ENCODE measurements around the gene ANKHD1. TPM values are rescaled to one million over a fixed set of nuclear protein-coding genes. Genes with fewer than 3 reads are reported as not detected.

The ANKHD1 gene
- total and polyA plus RNA-seq, 7 donors, result 31.2 to 86.1 (median 57.1) TPM

DNA sequence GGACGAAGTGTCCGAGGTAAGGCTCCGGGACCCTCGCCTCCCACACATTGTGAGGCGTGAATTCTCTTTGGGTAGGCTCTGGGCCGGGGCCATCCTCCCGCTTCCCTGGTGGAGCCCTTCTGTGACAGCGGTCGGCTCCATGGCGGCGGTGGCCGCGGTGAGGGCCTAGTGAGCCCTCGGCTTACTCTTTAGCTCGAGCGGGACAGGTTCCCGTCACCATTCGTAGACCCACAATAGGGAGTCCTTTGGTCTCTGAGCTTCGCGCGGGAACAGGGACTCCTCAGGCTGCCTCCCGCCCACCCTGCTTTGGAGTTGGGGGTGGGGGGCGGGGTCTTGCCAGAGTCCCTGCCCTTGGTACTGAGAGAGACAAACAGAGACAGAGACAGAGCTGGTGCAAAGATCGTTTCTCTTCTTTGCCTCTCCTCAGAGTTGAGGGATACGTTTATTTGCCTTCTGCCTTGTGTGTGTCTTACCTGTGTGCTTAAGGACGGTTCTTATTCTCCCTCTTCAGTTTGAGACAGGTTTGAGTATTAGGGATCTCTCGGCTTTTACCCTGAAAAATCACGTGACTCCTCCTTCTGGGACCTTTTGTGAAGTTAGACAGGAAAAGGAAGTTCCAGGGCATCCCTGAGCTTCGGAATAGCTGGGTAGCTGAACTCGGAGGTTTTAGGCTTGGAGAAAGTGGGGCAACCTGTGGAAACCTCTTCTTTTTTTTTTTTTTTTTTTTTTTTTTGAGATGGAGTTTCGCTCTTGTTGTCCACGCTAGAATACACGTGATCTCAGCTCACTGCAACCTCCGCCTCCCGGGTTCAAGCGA is 833 bp downstream of the ANKHD1 start:
- Histone ChIP-seq H3K27ac (peak overlapping the region; percentile 98), H3K4me1 (peaks cover 31% of the 10 kb centered on the region), H3K36me3 (ENCODE audit: insufficient read depth in 1 of 2, low read depth in 1 of 2) (peaks cover 0 to 4% of the 10 kb centered on the region in 2 donors), H3K9me3 (no peaks in the 10 kb centered on the region), H3K4me3 (peak overlapping the region; percentile 98), H3K27me3 (ENCODE audit: insufficient read depth in 3 of 3, low read length in 2 of 3) (no peaks in the 10 kb centered on the region)
- WGBS, 3 donors, result 4 to 5% (median 4%) methylated on average over 36 of the region's 36 CpGs
- ATAC-seq, result peak in 1 of 4 donors; percentile 4
- TF ChIP-seq CTCF (IDR thresholded peaks at IDR 0.05), result no peak
- peak in 1 of 2 donors; percentile 67 for DNase-seq
- intact Hi-C loops (cut with DNase I), result loop anchor here (5.0 to 10.0 kb wide), 3 partner anchors 232 to 290 kb away; partner anchors contain the start of genes CD14 (in 1 of the 2), HARS1 (in 1 of the 2), HARS2 (in 1 of the 2) and IK (in 1 of the 2)

DNA sequence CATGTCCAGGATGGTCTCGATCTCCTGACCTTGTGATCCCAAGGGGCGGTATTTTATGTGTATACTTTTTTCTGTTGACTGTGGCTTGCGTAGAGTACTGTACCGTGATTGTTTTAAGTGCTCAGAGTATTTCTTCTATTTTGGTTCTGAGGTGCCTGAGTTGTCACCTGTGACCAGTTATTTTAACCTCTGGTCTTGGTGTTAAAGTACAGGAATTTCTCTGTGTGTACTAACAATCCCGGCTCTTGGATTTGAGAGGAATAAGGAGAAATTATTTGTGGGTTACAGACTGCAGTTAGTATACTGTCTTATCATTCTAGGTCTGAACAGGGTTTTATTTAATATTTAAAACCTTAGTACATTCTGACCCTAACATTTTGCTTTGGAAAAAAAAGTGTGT is 2.0 kb downstream of the ANKHD1 start:
- no peak for DNase-seq
- 64 to 70% (median 65%) methylated on average over 5 of the region's 5 CpGs for WGBS, 3 donors
- Histone ChIP-seq H3K36me3 (ENCODE audit: insufficient read depth in 1 of 2, low read depth in 1 of 2) (peaks cover 0 to 4% of the 10 kb centered on the region in 2 donors), H3K9me3 (no peaks in the 10 kb centered on the region), H3K27me3 (ENCODE audit: insufficient read depth in 3 of 3, low read length in 2 of 3) (no peaks in the 10 kb centered on the region), H3K27ac (peak overlapping the region; percentile 98), H3K4me3 (peak overlapping the region; percentile 98), H3K4me1 (peaks cover 32% of the 10 kb centered on the region)
- no peak for ATAC-seq
- intact Hi-C loops (cut with DNase I), result loop anchor here (5.0 to 10.0 kb wide), 3 partner anchors 231 to 289 kb away; partner anchors contain the start of genes CD14 (in 1 of the 2), HARS1 (in 1 of the 2), HARS2 (in 1 of the 2) and IK (in 1 of the 2)
- no peak for TF ChIP-seq CTCF (IDR thresholded peaks at IDR 0.05)

- Histone ChIP-seq H3K9me3 (no peaks in the 10 kb centered on the region), H3K27me3 (ENCODE audit: insufficient read depth in 3 of 3, low read length in 2 of 3) (no peaks in the 10 kb centered on the region), H3K36me3 (ENCODE audit: insufficient read depth in 1 of 2, low read depth in 1 of 2) (peaks cover 0 to 4% of the 10 kb centered on the region in 2 donors), H3K4me3 (no peak overlapping the region), H3K27ac (peak overlapping the region; percentile 46), H3K4me1 (peaks cover 26% of the 10 kb centered on the region)
- ATAC-seq (peak; percentile 18 to 68 (median 50)), DNase-seq (no peak)
- intact Hi-C loops (cut with DNase I), result loop anchor here (10.0 kb wide), 2 partner anchors 226 to 236 kb away; partner anchors contain the start of genes CD14 (in 1 of the 2), IK (in 1 of the 2), NDUFA2 (in 1 of the 2) and TMCO6 (in 1 of the 2)
- 31 to 43% (median 35%) methylated on average over 4 of the region's 4 CpGs for WGBS, 3 donors
- TF ChIP-seq CTCF (IDR thresholded peaks at IDR 0.05), result no peak
These were observed 7.2 kb downstream of the ANKHD1 start for GRCh38 chr5:140408750-140409241.

GRCh38 chr5:140413230-140413629 is 11.6 kb downstream of the ANKHD1 start:
- H3K27ac ChIP-seq, result no peak overlapping the region
- no peaks in the 10 kb centered on the region for H3K36me3 ChIP-seq (ENCODE audit: insufficient read depth in 1 of 2, low read depth in 1 of 2)
- H3K4me3 ChIP-seq, result no peak overlapping the region
- H3K4me1 ChIP-seq, result peaks cover 11% of the 10 kb centered on the region
- H3K27me3 ChIP-seq (ENCODE audit: insufficient read depth in 3 of 3, low read length in 2 of 3), result no peaks in the 10 kb centered on the region
- intact Hi-C loops (cut with DNase I), result no loop called here
- TF ChIP-seq CTCF (IDR thresholded peaks at IDR 0.05), result no peak
- DNase-seq, result no peak
- H3K9me3 ChIP-seq, result no peaks in the 10 kb centered on the region
- ATAC-seq, result no peak
- WGBS, 3 donors, result 56 to 76% (median 71%) methylated on average over 1 of the region's 1 CpG

Measured in psoas muscle (tissue), 8 donors.